DOHH2 (cell line): Measurements from ENCODE around the gene IGFL1.

Experiments
- H3F3A ChIP-seq: fragments of 200-600 bp; sonication (generic), shearing (Covaris generic); 2 replicates; pipeline ENCODE4 v1.6.0; 2016; ENCODE audit warnings: antibody characterized with exemption, mild to moderate bottlenecking; ENCODE audit not compliant: control insufficient read depth, insufficient read depth
- H3K27ac ChIP-seq: fragments of 200-600 bp; sonication (generic); 2 replicates; pipeline ENCODE4 v1.5.1; 2014; ENCODE audit warnings: low read depth, mild to moderate bottlenecking, low read length, moderate library complexity
- H3K27me3 ChIP-seq: fragments of 200-600 bp; sonication (generic); 2 replicates; pipeline ENCODE4 v1.6.1; 2014; ENCODE audit warnings: mild to moderate bottlenecking, low read length, mixed read lengths; ENCODE audit not compliant: control insufficient read depth
- H3K36me3 ChIP-seq: fragments of 200-600 bp; sonication (generic); 2 replicates; pipeline ENCODE4 v1.6.1; 2014; ENCODE audit warnings: mild to moderate bottlenecking, low read length, moderate library complexity, mixed read lengths; ENCODE audit not compliant: control insufficient read depth
- H3K4me1 ChIP-seq: fragments of 200-600 bp; sonication (generic); 2 replicates; pipeline ENCODE4 v1.6.1; 2014; ENCODE audit warnings: mild to moderate bottlenecking, low read length, mixed read lengths; ENCODE audit not compliant: control insufficient read depth
- H3K4me2 ChIP-seq: fragments of 200-600 bp; sonication (generic); 2 replicates; pipeline ENCODE4 v1.6.0; 2014; ENCODE audit warnings: mild to moderate bottlenecking, low read length, moderate library complexity
- H3K4me3 ChIP-seq: fragments of 200-600 bp; sonication (generic); 2 replicates; pipeline ENCODE4 v1.5.1; 2014; ENCODE audit warnings: mild to moderate bottlenecking, low read length, mixed read lengths
- H3K79me2 ChIP-seq: fragments of 200-600 bp; sonication (generic); 2 replicates; pipeline ENCODE4 v1.6.1; 2014; ENCODE audit warnings: mild to moderate bottlenecking, low read length, mixed read lengths; ENCODE audit not compliant: control insufficient read depth
- H3K9me2 ChIP-seq: fragments of 200-600 bp; sonication (generic); replicated peaks from 2 replicates; pipeline ENCODE4 v1.6.1; 2014; ENCODE audit warnings: mild to moderate bottlenecking, low read length, mixed read lengths; ENCODE audit not compliant: control insufficient read depth
- H3K9me3 ChIP-seq: fragments of 200-600 bp; sonication (generic); 2 replicates; pipeline ENCODE4 v1.6.1; 2014; ENCODE audit warnings: antibody characterized with exemption, low read length, mixed read lengths; ENCODE audit not compliant: control insufficient read depth, insufficient read depth
- H4K20me1 ChIP-seq: fragments of 200-600 bp; sonication (generic); 2 replicates; pipeline ENCODE4 v1.6.0; 2014; ENCODE audit warnings: low read depth, mild to moderate bottlenecking, antibody characterized with exemption, low read length, moderate library complexity; ENCODE audit not compliant: control insufficient read depth, insufficient read depth
- CTCF ChIP-seq: fragments of 200-600 bp; sonication (generic); IDR thresholded peaks from one replicate; pipeline ENCODE4 v1.5.1; 2014; ENCODE audit warnings: antibody characterized with exemption, mild to moderate bottlenecking, low read depth, low read length; ENCODE audit not compliant: poor library complexity, severe bottlenecking
- EZH2phosphoT487 ChIP-seq: fragments of 200-600 bp; sonication (generic); IDR thresholded peaks from 2 replicates; pipeline ENCODE4 v1.6.1; 2017; ENCODE audit warnings: borderline replicate concordance, mild to moderate bottlenecking, antibody characterized with exemption, low read length, moderate library complexity, mixed read lengths

The IGFL1 gene

GRCh38 chr19:46224773-46225172 lies 4.8 kb upstream of the IGFL1 start:
- Histone ChIP-seq H3K9me3 (no peaks in the 10 kb centered on the region), H3K9me2 (no peaks in the 10 kb centered on the region), H3K79me2 (no peaks in the 10 kb centered on the region), H3K27me3 (no peaks in the 10 kb centered on the region; the same call in 1 of the 2 replicates), H3K4me3 (no peak overlapping the region), H4K20me1 (no peaks in the 10 kb centered on the region), H3K36me3 (no peaks in the 10 kb centered on the region), H3K4me1 (no peaks in the 10 kb centered on the region), H3K27ac (no peak overlapping the region), H3F3A (no peaks in the 10 kb centered on the region), H3K4me2 (no peak overlapping the region)
- no peak for TF ChIP-seq CTCF
- TF ChIP-seq EZH2phosphoT487 = no peak

GRCh38 chr19:46225558-46226004 lies 4.0 kb upstream of the IGFL1 start:
- no peak overlapping the region for H3K27ac ChIP-seq
- no peaks in the 10 kb centered on the region for H4K20me1 ChIP-seq
- no peaks in the 10 kb centered on the region for H3K36me3 ChIP-seq
- H3K9me3 ChIP-seq = no peaks in the 10 kb centered on the region
- no peaks in the 10 kb centered on the region for H3K79me2 ChIP-seq
- no peaks in the 10 kb centered on the region for H3K4me1 ChIP-seq
- TF ChIP-seq CTCF (no peak), EZH2phosphoT487 (no peak)
- no peaks in the 10 kb centered on the region for H3K9me2 ChIP-seq
- no peak overlapping the region for H3K4me3 ChIP-seq
- no peak overlapping the region for H3K4me2 ChIP-seq
- no peaks in the 10 kb centered on the region; the same call in 1 of the 2 replicates for H3K27me3 ChIP-seq
- H3F3A ChIP-seq = no peaks in the 10 kb centered on the region

- no peaks in the 10 kb centered on the region for H3K4me1 ChIP-seq
- no peaks in the 10 kb centered on the region for H3K79me2 ChIP-seq
- no peak overlapping the region for H3K4me2 ChIP-seq
- H3F3A ChIP-seq = no peaks in the 10 kb centered on the region
- H3K36me3 ChIP-seq = no peaks in the 10 kb centered on the region
- H3K9me3 ChIP-seq = no peaks in the 10 kb centered on the region
- H3K27ac ChIP-seq = no peak overlapping the region
- H3K9me2 ChIP-seq = no peaks in the 10 kb centered on the region
- no peaks in the 10 kb centered on the region for H4K20me1 ChIP-seq
- no peak overlapping the region for H3K4me3 ChIP-seq
- no peaks in the 10 kb centered on the region; the same call in 1 of the 2 replicates for H3K27me3 ChIP-seq
- TF ChIP-seq CTCF (no peak), EZH2phosphoT487 (no peak)
Observed at GRCh38 chr19:46226438-46226973, 3.0 kb upstream of the IGFL1 start.
